Parathyroid adenoma (tissue), 2 donors: ENCODE results near the gene KCNG3.
"Not testable (repeated sequence)": the region's sequence is repeated elsewhere in the genome, so short reads cannot be mapped to it uniquely, and the experiment has no call there.

Source experiments
- H2AFZ ChIP-seq: fragments of 300-600 bp; sonication (generic); one replicate; pipeline ENCODE4 v1.7.0; 2017; ENCODE audit warnings: antibody characterized with exemption, mild to moderate bottlenecking
- H3K27ac ChIP-seq: fragments of 300-600 bp; sonication (generic); one replicate; pipeline ENCODE4 v1.7.0; 2017
- H3K27me3 ChIP-seq: fragments of 300-600 bp; sonication (generic); one replicate; pipeline ENCODE4 v1.7.0; 2017; ENCODE audit warnings: low read length; ENCODE audit not compliant: control insufficient read depth, insufficient read depth
- H3K36me3 ChIP-seq: fragments of 300-600 bp; sonication (generic); one replicate; pipeline ENCODE4 v1.7.0; 2017; ENCODE audit warnings: low read length; ENCODE audit not compliant: control insufficient read depth, insufficient read depth
- H3K4me1 ChIP-seq: fragments of 300-600 bp; sonication (generic); one replicate; pipeline ENCODE4 v1.7.0; 2017; ENCODE audit warnings: control low read depth
- H3K4me2 ChIP-seq: fragments of 300-600 bp; sonication (generic); one replicate; pipeline ENCODE4 v1.7.0; 2017; ENCODE audit warnings: low read length
- H3K4me3 ChIP-seq: fragments of 300-600 bp; sonication (generic); one replicate; pipeline ENCODE4 v1.7.0; 2017; ENCODE audit warnings: low read depth, low read length
- H3K79me2 ChIP-seq: fragments of 300-600 bp; sonication (generic); one replicate; pipeline ENCODE4 v1.7.0; 2017; ENCODE audit warnings: control low read depth
- H3K9ac ChIP-seq: fragments of 300-600 bp; sonication (generic); one replicate; pipeline ENCODE4 v1.7.0; 2017; ENCODE audit warnings: mild to moderate bottlenecking
- H3K9me3 ChIP-seq: fragments of 300-600 bp; sonication (generic); one replicate; pipeline ENCODE4 v1.7.0; 2017; ENCODE audit warnings: low read length; ENCODE audit not compliant: control insufficient read depth
- TF ChIP-seq, protein P1 (sequence below): fragments of 300-600 bp; sonication (generic); IDR thresholded peaks from one replicate; pipeline ENCODE4 v1.7.0; 2017; ENCODE audit warnings: antibody characterized with exemption, mild to moderate bottlenecking
- donor health status: primary hyperparathyroidism.

Gene KCNG3

DNA sequence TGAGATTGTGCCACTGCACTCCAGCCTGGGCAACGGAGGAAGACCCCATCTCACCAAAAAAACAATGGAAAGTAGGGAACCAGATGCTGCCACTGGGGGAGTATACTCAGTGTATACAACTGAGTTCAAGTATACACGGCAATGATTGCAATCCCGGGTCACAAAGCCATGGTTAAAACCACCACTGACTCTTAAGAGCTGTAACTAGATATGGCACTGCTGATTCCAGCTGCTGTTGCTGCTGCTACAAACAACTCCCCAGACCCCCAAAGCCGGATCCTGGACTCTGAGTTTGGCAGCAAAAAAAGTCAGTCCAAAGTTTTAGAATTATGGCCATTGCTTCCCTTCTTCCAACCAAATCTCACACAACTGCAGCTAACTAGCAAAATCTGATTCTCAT, 89.1 kb downstream of the KCNG3 start:
- H3K9ac ChIP-seq, result no peak overlapping the region
- H2AFZ ChIP-seq, result no peak overlapping the region
- H3K4me3 ChIP-seq, result no peak overlapping the region
- no peaks in the 10 kb centered on the region for H3K4me1 ChIP-seq
- H3K27ac ChIP-seq, result no peak overlapping the region
- TF ChIP-seq, protein P1, sequence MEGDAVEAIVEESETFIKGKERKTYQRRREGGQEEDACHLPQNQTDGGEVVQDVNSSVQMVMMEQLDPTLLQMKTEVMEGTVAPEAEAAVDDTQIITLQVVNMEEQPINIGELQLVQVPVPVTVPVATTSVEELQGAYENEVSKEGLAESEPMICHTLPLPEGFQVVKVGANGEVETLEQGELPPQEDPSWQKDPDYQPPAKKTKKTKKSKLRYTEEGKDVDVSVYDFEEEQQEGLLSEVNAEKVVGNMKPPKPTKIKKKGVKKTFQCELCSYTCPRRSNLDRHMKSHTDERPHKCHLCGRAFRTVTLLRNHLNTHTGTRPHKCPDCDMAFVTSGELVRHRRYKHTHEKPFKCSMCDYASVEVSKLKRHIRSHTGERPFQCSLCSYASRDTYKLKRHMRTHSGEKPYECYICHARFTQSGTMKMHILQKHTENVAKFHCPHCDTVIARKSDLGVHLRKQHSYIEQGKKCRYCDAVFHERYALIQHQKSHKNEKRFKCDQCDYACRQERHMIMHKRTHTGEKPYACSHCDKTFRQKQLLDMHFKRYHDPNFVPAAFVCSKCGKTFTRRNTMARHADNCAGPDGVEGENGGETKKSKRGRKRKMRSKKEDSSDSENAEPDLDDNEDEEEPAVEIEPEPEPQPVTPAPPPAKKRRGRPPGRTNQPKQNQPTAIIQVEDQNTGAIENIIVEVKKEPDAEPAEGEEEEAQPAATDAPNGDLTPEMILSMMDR, result no peak
- H3K79me2 ChIP-seq, result no peaks in the 10 kb centered on the region
- H3K36me3 ChIP-seq, result no peaks in the 10 kb centered on the region
- H3K9me3 ChIP-seq, result no peaks in the 10 kb centered on the region
- no peak overlapping the region for H3K4me2 ChIP-seq
- no peaks in the 10 kb centered on the region for H3K27me3 ChIP-seq

DNA sequence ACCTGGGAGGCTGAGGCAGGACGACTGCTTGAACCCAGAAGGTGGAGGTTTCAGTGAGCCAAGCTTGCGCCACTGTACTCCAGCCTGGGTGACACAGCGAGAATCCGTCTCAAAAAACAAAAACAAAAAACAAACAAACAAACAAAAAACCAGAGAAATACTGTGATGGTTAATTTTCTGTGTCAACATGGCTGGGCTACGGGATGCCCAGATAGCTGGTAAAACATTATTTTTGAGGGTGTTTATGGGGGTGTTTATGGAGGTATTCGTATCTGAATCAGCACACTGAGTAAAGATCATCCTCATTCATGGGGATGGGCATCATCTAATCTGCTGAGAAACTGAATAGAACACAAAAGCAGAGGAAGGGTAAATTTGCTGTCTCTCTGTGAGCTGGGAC, 92.0 kb downstream of the KCNG3 start:
- Histone ChIP-seq H3K9me3 (no peaks in the 10 kb centered on the region), H3K4me3 (no peak overlapping the region), H3K27me3 (no peaks in the 10 kb centered on the region), H3K9ac (no peak overlapping the region), H3K36me3 (no peaks in the 10 kb centered on the region), H2AFZ (no peak overlapping the region), H3K4me1 (no peaks in the 10 kb centered on the region), H3K27ac (no peak overlapping the region), H3K79me2 (no peaks in the 10 kb centered on the region), H3K4me2 (no peak overlapping the region)
- TF ChIP-seq, protein P1, result no peak

DNA sequence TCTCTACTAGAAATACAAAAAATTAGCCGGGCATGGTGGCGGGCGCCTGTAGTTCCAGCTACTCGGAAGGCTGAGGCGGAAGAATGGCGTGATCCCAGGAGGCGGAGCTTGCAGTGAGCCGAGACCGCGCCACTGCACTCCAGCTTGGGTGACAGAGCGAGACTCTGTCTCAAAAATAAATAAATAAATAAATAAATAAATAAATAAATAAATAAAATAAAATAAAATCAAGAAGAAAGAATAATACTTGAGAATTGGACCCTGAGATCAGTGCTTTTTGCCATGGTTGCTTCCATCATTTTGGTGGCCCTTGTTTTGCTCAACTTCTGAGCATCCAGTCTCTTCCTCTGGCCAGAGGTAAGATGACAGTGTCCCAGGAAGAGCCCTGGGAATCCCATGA, 95.7 kb downstream of the KCNG3 start:
- not testable (repeated sequence) for H3K9me3 ChIP-seq, H3K4me3 ChIP-seq, H3K36me3 ChIP-seq, H3K27me3 ChIP-seq, H3K4me2 ChIP-seq, H3K79me2 ChIP-seq, H3K9ac ChIP-seq, H3K27ac ChIP-seq, H2AFZ ChIP-seq, H3K4me1 ChIP-seq

DNA sequence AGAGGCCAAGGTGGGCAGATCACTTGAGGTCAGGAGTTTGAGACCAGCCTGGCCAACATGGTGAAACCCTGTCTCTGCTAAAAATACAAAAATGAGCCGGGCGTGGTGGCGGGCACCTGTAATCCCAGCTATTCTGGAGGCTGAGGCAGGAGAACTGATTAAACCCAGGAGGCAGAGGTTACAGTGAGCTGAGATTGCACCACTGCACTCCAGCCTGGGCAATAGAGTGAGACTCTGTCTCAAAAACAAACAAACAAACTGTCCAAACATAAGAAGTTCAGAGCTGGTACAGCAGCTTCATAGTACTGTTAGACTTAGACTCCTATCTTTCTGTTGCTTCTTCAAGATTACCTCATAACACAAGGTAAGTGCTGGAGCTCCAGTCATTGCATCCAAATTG, 100.5 kb downstream of the KCNG3 start:
- H3K9ac ChIP-seq, H3K36me3 ChIP-seq, H3K4me3 ChIP-seq, H3K4me1 ChIP-seq, H2AFZ ChIP-seq, H3K27me3 ChIP-seq, H3K27ac ChIP-seq, H3K79me2 ChIP-seq, H3K9me3 ChIP-seq, H3K4me2 ChIP-seq: not testable (repeated sequence)

DNA sequence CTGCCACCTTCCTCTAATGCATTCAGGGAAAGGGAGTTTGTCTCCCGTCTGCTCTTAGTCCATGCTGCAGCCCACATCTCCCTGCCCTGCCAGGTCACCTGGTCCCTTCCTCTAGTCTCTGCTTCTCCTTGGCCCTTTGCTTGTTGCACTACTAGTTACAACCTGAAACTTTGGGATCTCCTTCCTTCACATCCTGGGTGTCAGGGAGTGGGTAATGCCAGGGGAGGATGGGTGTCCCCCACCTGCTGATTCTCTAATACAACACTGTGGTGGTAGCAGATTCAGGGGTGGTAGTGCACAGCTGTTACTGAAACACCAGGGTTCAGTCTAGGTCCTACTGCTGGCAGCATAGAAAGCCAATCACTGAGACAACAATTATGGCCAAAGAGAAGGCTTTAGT, 101.6 kb downstream of the KCNG3 start:
- Histone ChIP-seq H3K27ac (no peak overlapping the region), H3K36me3 (no peaks in the 10 kb centered on the region), H3K4me1 (no peaks in the 10 kb centered on the region), H3K79me2 (no peaks in the 10 kb centered on the region), H3K27me3 (no peaks in the 10 kb centered on the region), H2AFZ (no peak overlapping the region), H3K4me2 (no peak overlapping the region), H3K9me3 (no peaks in the 10 kb centered on the region), H3K4me3 (no peak overlapping the region), H3K9ac (no peak overlapping the region)
- TF ChIP-seq, protein P1, result no peak
